Ectodermal cell (in vitro differentiated cells): Measurements from ENCODE around the gene DMAP1.

Experiments
- H3K27ac ChIP-seq: 2 replicates; pipeline ENCODE4 v1.7.0; 2013; ENCODE audit warnings: mild to moderate bottlenecking, low read depth, low read length; ENCODE audit not compliant: insufficient read depth, poor library complexity, severe bottlenecking
- H3K27me3 ChIP-seq: 2 replicates; pipeline ENCODE4 v1.7.0; 2013; ENCODE audit warnings: mild to moderate bottlenecking, low read length; ENCODE audit not compliant: insufficient read depth, control insufficient read depth, poor library complexity, severe bottlenecking
- H3K36me3 ChIP-seq: one replicate; pipeline ENCODE4 v1.7.0; 2013; ENCODE audit warnings: low read length; ENCODE audit not compliant: control insufficient read depth, insufficient read depth
- H3K4me1 ChIP-seq: one replicate; pipeline ENCODE4 v1.7.0; 2013; ENCODE audit warnings: low read length; ENCODE audit not compliant: control insufficient read depth, insufficient read depth
- H3K4me3 ChIP-seq: 2 replicates; pipeline ENCODE4 v1.7.0; 2013; ENCODE audit warnings: low read depth, low read length, control low read depth; ENCODE audit not compliant: insufficient read depth
- H3K9me3 ChIP-seq: 2 replicates; pipeline ENCODE4 v1.7.0; 2013; ENCODE audit warnings: mild to moderate bottlenecking, low read length, moderate library complexity; ENCODE audit not compliant: control insufficient read depth
- WGBS, 2 experiments: methylation state at CpG; one replicate each; pipeline ENCODE4 v1.1.7; 2013; ENCODE audit warnings: missing lambda C conversion rate in 2 of 2; 5-methylcytosine and 5-hydroxymethylcytosine counted together

The DMAP1 gene

GRCh38 chr1:44262816-44263567 lies 49.7 kb downstream of the DMAP1 start:
- WGBS, 2 experiments: 93 to 99% methylated on average over 4 of the region's 4 CpGs

GRCh38 chr1:44263568-44264450 lies 50.5 kb downstream of the DMAP1 start:
- H3K36me3 ChIP-seq: no peaks in the 10 kb centered on the region
- no peaks in the 10 kb centered on the region for H3K27me3 ChIP-seq
- H3K9me3 ChIP-seq: no peaks in the 10 kb centered on the region
- H3K4me3 ChIP-seq: no peak overlapping the region
- no peak overlapping the region for H3K27ac ChIP-seq
- peaks cover 6% of the 10 kb centered on the region for H3K4me1 ChIP-seq
- WGBS, 2 experiments: 95 to 96% methylated on average over 9 of the region's 9 CpGs

More at GRCh38 chr1:44262816-44263567, 49.7 kb downstream of the DMAP1 start:
- H3K9me3 ChIP-seq: no peaks in the 10 kb centered on the region
- H3K27ac ChIP-seq: no peak overlapping the region
- H3K4me3 ChIP-seq: no peak overlapping the region
- peaks cover 11% of the 10 kb centered on the region for H3K4me1 ChIP-seq
- H3K36me3 ChIP-seq: no peaks in the 10 kb centered on the region
- no peaks in the 10 kb centered on the region for H3K27me3 ChIP-seq

DNA sequence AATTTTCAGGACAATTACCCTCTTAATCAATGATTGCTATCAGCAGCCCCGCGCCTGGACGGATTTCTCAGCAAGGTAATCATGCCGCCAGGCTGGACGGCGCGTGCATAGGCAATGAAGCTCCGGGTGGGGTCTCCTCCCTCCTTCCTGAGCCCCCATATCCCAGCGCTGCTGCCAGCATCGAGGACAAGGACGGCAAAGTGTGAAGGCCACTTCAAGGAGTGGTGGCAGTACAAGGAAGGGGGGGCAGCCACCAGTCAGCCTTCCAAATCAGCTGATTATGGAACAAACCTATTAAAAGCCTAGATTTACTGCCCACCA lies 51.1 kb downstream of the DMAP1 start:
- no peaks in the 10 kb centered on the region for H3K36me3 ChIP-seq
- no peaks in the 10 kb centered on the region for H3K9me3 ChIP-seq
- WGBS, 2 experiments: 94 to 98% methylated on average over 11 of the region's 11 CpGs
- peaks cover 6% of the 10 kb centered on the region for H3K4me1 ChIP-seq
- H3K27me3 ChIP-seq: no peaks in the 10 kb centered on the region
- no peak overlapping the region for H3K27ac ChIP-seq
- H3K4me3 ChIP-seq: no peak overlapping the region

DNA sequence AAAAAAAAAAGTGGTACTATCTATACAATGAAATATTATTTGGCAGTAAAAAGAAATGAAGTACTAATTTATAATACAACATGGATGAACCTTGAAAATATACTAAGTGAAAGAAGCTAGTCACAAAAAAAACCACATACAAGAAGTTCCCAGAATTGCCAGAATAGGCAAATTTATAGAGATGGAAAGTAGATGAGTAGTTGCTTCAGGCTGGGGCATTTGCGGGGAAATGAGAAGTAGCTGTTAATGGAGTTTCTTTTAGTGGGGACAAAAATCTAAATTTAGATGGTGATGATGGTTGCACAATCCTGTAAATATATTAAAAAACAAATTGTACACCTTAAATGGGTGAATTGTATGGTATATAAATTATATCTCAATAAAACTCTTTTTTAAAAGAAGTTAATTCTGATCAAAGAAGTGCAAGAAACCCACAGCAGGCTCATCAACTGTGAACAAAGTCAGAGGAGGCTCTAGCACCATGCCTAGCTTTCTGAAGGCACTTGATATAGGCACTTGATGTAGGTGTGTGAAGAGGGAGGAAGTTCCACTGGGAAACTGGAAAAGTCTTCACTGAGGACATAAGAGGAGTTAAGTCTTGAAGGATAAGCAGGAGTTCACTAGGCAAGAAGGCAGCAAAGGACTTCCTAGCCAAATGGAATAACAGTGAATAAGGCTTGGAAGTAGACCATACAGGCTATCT lies 52.5 kb downstream of the DMAP1 start:
- 89 to 95% methylated on average over 1 of the region's 1 CpG for WGBS, 2 experiments
- H3K27ac ChIP-seq: no peak overlapping the region
- H3K9me3 ChIP-seq: no peaks in the 10 kb centered on the region
- no peak overlapping the region for H3K4me3 ChIP-seq
- no peaks in the 10 kb centered on the region for H3K36me3 ChIP-seq
- peaks cover 6% of the 10 kb centered on the region for H3K4me1 ChIP-seq
- H3K27me3 ChIP-seq: no peaks in the 10 kb centered on the region

- Histone ChIP-seq H3K9me3 (no peaks in the 10 kb centered on the region), H3K4me3 (no peak overlapping the region), H3K4me1 (peaks cover 6% of the 10 kb centered on the region), H3K27ac (no peak overlapping the region), H3K36me3 (no peaks in the 10 kb centered on the region), H3K27me3 (no peaks in the 10 kb centered on the region)
- WGBS, 2 experiments: 93 to 96% methylated on average over 6 of the region's 6 CpGs
Observed at GRCh38 chr1:44266400-44267344, 53.4 kb downstream of the DMAP1 start.

DNA sequence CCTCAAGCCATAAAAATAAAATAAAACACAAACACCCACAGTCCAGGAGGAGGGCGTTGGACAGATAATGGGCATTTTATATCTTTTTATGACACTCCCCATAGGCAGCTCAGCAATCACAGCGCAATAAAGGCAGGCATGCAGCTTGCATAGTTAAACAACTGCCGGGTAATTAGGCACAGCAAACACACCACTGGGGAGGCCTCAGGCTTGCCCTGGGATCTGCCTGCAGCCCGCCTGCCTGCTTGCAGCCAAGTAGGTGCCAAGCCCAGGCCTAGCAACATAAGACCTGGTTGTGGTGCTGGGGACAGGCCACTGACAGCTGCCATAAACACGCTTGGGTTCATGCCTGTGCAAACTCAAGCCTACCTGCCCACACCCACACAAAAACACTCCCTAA lies 54.2 kb downstream of the DMAP1 start:
- Histone ChIP-seq H3K27ac (no peak overlapping the region), H3K27me3 (no peaks in the 10 kb centered on the region), H3K4me1 (no peaks in the 10 kb centered on the region), H3K36me3 (no peaks in the 10 kb centered on the region), H3K4me3 (no peak overlapping the region), H3K9me3 (no peaks in the 10 kb centered on the region)
- WGBS, 2 experiments: 92 to 97% methylated on average over 5 of the region's 5 CpGs

- H3K36me3 ChIP-seq: no peaks in the 10 kb centered on the region
- no peaks in the 10 kb centered on the region for H3K27me3 ChIP-seq
- no peaks in the 10 kb centered on the region for H3K4me1 ChIP-seq
- WGBS, 2 experiments: 88 to 93% methylated on average over 1 of the region's 1 CpG
- no peak overlapping the region for H3K27ac ChIP-seq
- no peak overlapping the region for H3K4me3 ChIP-seq
- no peaks in the 10 kb centered on the region for H3K9me3 ChIP-seq
Observed at GRCh38 chr1:44268054-44268453, 54.8 kb downstream of the DMAP1 start.
